GM12891 (cell line): ENCODE results near the gene ACOD1.

Experiments used
- DNase-seq: peaks from one replicate; pipeline ENCODE4 v3.0.0; 2011; ENCODE audit warnings: low spot score; ENCODE audit not compliant: insufficient read length
- FAIRE-seq: peaks from 2 replicates; lab custom pipeline; 2011; peaks lifted over from hg19 to GRCh38; lab: Jason Lieb, UNC
- PAX5 ChIP-seq: IDR thresholded peaks from 2 replicates; pipeline ENCODE4 v1.6.1; 2011; ENCODE audit warnings: low read length, moderate library complexity, mild to moderate bottlenecking; ENCODE audit not compliant: insufficient read depth, severe bottlenecking
- POLR2A ChIP-seq: IDR thresholded peaks from 2 replicates; pipeline ENCODE4 v1.6.1; 2011; ENCODE audit warnings: low read depth, low read length, control low read depth
- POLR2AphosphoS5 ChIP-seq: IDR thresholded peaks from 2 replicates; pipeline ENCODE4 v1.6.1; 2011; ENCODE audit warnings: low read depth, low read length, control low read depth
- SPI1 ChIP-seq: IDR thresholded peaks from 2 replicates; pipeline ENCODE4 v1.6.1; 2011; ENCODE audit warnings: low read depth, low read length, control low read depth
- TAF1 ChIP-seq: IDR thresholded peaks from 2 replicates; pipeline ENCODE4 v1.6.1; 2011; ENCODE audit warnings: low read depth, low read length, control low read depth

The ACOD1 gene

DNA sequence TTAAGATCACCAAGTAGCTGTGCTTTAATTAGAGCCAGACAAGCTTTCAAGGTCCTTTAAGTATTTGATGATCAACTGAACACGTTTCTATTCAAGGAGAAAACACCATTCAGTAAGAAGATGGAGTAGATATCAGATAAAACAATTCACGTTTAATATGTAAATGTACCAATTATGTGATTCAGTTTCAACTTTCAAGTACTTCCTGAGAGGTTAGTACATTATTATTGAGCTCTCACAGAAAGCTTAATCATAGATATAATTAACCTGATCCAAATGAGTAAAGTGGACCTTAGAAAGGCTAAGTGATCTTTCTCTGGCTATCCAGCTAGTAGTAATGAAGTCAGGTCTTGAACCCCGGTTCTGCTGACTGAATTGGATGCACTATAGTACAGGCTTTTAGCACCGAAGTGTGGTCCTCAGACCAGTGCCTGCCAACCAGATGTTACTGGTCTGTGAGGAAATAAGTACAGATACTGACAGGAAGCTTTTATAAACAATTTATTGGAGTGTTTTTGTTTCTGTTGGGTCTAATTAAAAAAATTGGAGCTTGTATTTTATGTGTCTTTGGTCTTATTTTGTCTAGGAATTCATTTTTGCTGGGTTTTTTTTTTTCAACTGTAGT lies 53.8 kb downstream of the ACOD1 start:
- DNase-seq, result no peak
- no peak for FAIRE-seq
- 0 out of 2 replicates have a peak, but pooled peaks have one; percentile 1 for TF ChIP-seq POLR2A
- TF ChIP-seq TAF1, result no peak
- TF ChIP-seq PAX5, result no peak

- DNase-seq (no peak), FAIRE-seq (peak; percentile 41)
Observed at GRCh38 chr13:77002590-77003190, 54.4 kb downstream of the ACOD1 start.

More at GRCh38 chr13:77002590-77003190, 54.4 kb downstream of the ACOD1 start:
- TF ChIP-seq PAX5 (no peak), POLR2A (no peak), SPI1 (no peak), POLR2AphosphoS5 (no peak)
